Adrenal gland (tissue), 12 donors: Measurements from ENCODE around the gene OR9A2. TPM values are rescaled to one million over a fixed set of nuclear protein-coding genes. Genes with fewer than 3 reads are reported as not detected.

ENCODE experiments used
- DNase-seq, 7 donors: peaks; one replicate each; pipeline ENCODE4 v3.0.0-alpha.2; 2019 to 2020
- H3K27ac ChIP-seq, 5 donors: fragments of 200-600 bp; sonication (generic) in 4 of 5; 1 replicate in 3 of 5; 2 replicates in 2 of 5; pipeline versions ENCODE4 v1.5.1 to v1.8.0; 2016 to 2020; ENCODE audit warnings: mild to moderate bottlenecking in 1 of 5
- H3K27me3 ChIP-seq: fragments of 200-600 bp; 2 replicates; pipeline ENCODE4 v1.8.0; 2021
- H3K36me3 ChIP-seq, 2 donors: fragments of 200-600 bp; replicated peaks in 1 of 2; 1 replicate in 1 of 2; 2 replicates in 1 of 2; pipeline versions ENCODE4 v1.5.1 to v1.8.0; 2018 to 2022
- H3K4me1 ChIP-seq, 2 donors: fragments of 200-600 bp; replicated peaks in 1 of 2; 1 replicate in 1 of 2; 2 replicates in 1 of 2; pipeline versions ENCODE4 v1.5.1 to v1.8.0; 2018 to 2021
- H3K4me3 ChIP-seq, 4 donors: fragments of 200-600 bp; sonication (generic) in 3 of 4; one replicate each; pipeline ENCODE4 v1.5.1; 2016 to 2018
- H3K9me3 ChIP-seq, 3 donors: fragments of 200-600 bp; sonication (generic) in 1 of 3; replicated peaks in 1 of 3; 1 replicate in 2 of 3; 2 replicates in 1 of 3; pipeline versions ENCODE4 v1.5.1 to v1.8.0; 2016 to 2021
- CTCF ChIP-seq, 6 experiments: fragments of 450-650 bp in 4 of 6; fragments of 200-600 bp in 2 of 6; sonication (generic) in 1 of 6; IDR thresholded peaks; 1 replicate in 5 of 6; 2 replicates in 1 of 6; pipeline versions ENCODE4 v1.5.1 to v1.8.0; 2016 to 2021; ENCODE audit warnings: antibody characterized with exemption in 6 of 6, mild to moderate bottlenecking in 2 of 6, moderate library complexity in 1 of 6
- POLR2A ChIP-seq, 2 donors: fragments of 450-650 bp; IDR thresholded peaks; one replicate each; pipeline ENCODE4 v1.6.1; 2017; ENCODE audit warnings: antibody characterized with exemption in 2 of 2, mild to moderate bottlenecking in 2 of 2, moderate library complexity in 1 of 2
- WGBS, 4 donors: extraction: QIAGEN DNeasy Blood & Tissue Kit in 2 of 4; methylation state at CpG; one replicate each; pipeline versions ENCODE4 v1.1.5 to v1.1.7; 2013 to 2017; 5-methylcytosine and 5-hydroxymethylcytosine counted together
- intact Hi-C, 2 donors: fragments of 100-400 bp; cut with DNase I; formaldehyde crosslinking; loops; one replicate each; pipeline versions ENCODE4 v1.14.1 to v1.15.0; 2022 to 2023
- polyA plus RNA-seq, 3 donors: library from polyadenylated mRNA; stranded (reverse); fragments of 200-250 nt in 2 of 3; fragments of 350-450 nt in 1 of 3; fragmentation: Illumina TruSeq in 1 of 3; extraction: RNeasy Lipid Tissue Mini Kit (QIAGEN cat#74804) in 1 of 3; gene quantifications; one replicate each; pipeline ENCODE4 v1.2.3, GENCODE V29; 2013 to 2014
- total RNA-seq, 9 donors: library from RNA; depleted of rRNA in 4 of 9; stranded (reverse); fragments of >200 nt in 4 of 9; fragments of 120-200 nt in 1 of 9; fragmentation: NEBNext Ultra II Directional in 1 of 9; extraction: Animal tissue kit (Norgen Biotek cat#: 25700) in 1 of 9; gene quantifications; one replicate each; pipeline versions ENCODE4 v1.1.0 to v1.2.4, GENCODE V29; 2013 to 2023
- donor health status: healthy with polysubstance abuse.
- donor health status: Bipolar disorder and iron deficiency.
- donor health status: DM: yes; HTN: yes; CAD: no.
- donor health status: DM: no; HTN: no; CAD: no.
- donor health status: DM: no; HTN: no; CAD: no.
- donor health status: DM: yes; HTN: yes; CAD: no.

Gene OR9A2
- total and polyA plus RNA-seq, 12 donors = 0.78 TPM; not detected in 11

DNA sequence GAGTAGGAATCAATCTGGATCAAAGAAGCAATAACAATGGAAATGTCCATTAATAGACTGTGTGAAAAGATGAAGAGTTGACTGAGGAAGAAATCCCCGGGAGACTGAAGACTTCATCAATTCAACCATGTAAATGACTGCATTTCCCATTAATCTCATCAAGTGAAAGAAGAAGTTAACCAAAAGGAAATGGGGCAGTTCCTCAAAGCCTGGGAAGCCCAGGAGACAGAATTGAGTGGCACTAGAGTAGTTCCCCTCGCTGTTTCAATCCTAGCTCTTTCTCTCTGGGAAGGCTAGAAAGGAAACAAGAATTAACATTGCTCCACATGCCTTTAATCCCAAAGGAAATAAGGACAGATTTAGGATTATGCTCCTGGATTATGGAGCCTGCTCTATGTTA lies 20.4 kb upstream of the OR9A2 start:
- H3K27me3 ChIP-seq = no peaks in the 10 kb centered on the region
- H3K27ac ChIP-seq = no peak overlapping the region
- H3K4me1 ChIP-seq = no peaks in the 10 kb centered on the region
- 70 to 75% (median 73%) methylated on average over 2 of the region's 2 CpGs for WGBS, 4 donors
- TF ChIP-seq CTCF (IDR thresholded peaks at IDR 0.05) (no peak), POLR2A (IDR thresholded peaks at IDR 0.05) (no peak)
- H3K9me3 ChIP-seq = no peaks in the 10 kb centered on the region
- H3K36me3 ChIP-seq = no peaks in the 10 kb centered on the region
- no peak overlapping the region for H3K4me3 ChIP-seq
- no peak for DNase-seq
- intact Hi-C loops = no loop called here

GRCh38 chr7:143046426-143046851 lies 19.5 kb upstream of the OR9A2 start:
- no peaks in the 10 kb centered on the region for H3K9me3 ChIP-seq
- no peaks in the 10 kb centered on the region for H3K36me3 ChIP-seq
- 44 to 51% (median 47%) methylated on average over 3 of the region's 3 CpGs for WGBS, 4 donors
- TF ChIP-seq POLR2A (IDR thresholded peaks at IDR 0.05) (no peak), CTCF (IDR thresholded peaks at IDR 0.05) (no peak)
- H3K4me1 ChIP-seq = no peaks in the 10 kb centered on the region
- H3K27me3 ChIP-seq = no peaks in the 10 kb centered on the region
- no peak overlapping the region for H3K27ac ChIP-seq
- no peak overlapping the region for H3K4me3 ChIP-seq
- DNase-seq = no peak
- intact Hi-C loops = no loop called here

- TF ChIP-seq CTCF (IDR thresholded peaks at IDR 0.05) (no peak), POLR2A (IDR thresholded peaks at IDR 0.05) (no peak)
Measured at GRCh38 chr7:143043391-143043790, 16.5 kb upstream of the OR9A2 start.

DNA sequence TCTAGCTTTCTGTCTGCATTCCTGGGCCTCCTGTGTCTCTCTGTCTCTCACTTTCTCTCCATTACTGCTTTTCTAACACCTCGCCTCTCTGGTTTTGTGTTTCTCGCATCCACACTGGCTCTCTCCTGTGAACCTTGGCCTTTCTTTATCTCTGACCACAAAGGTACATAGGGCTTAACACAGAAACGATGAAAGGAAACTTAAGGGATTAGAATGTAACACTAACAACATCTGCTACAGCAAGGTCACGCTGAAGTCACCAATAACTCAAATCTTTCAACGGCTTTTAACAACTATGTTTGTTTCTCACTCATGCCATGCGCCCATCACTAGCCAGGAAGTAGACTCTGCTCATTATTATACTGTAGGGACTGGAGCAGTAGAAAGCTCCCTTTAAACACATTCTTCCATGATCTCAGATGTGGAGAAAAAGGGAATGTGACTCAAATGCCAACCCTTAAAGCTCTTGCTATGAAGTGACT lies 15.9 kb upstream of the OR9A2 start:
- H3K27ac ChIP-seq = no peak overlapping the region
- no peak for DNase-seq

More at GRCh38 chr7:143043391-143043790, 16.5 kb upstream of the OR9A2 start:
- intact Hi-C loops = no loop called here
- no peak for DNase-seq
- no peak overlapping the region for H3K27ac ChIP-seq
- 54 to 59% (median 57%) methylated on average over 2 of the region's 2 CpGs for WGBS, 4 donors
- H3K27me3 ChIP-seq = no peaks in the 10 kb centered on the region
- no peaks in the 10 kb centered on the region for H3K4me1 ChIP-seq
- no peaks in the 10 kb centered on the region for H3K9me3 ChIP-seq
- no peak overlapping the region for H3K4me3 ChIP-seq
- H3K36me3 ChIP-seq = no peaks in the 10 kb centered on the region

More for the DNA sequence above, 15.9 kb upstream of the OR9A2 start:
- Histone ChIP-seq H3K27me3 (no peaks in the 10 kb centered on the region), H3K9me3 (no peaks in the 10 kb centered on the region), H3K4me3 (no peak overlapping the region), H3K36me3 (no peaks in the 10 kb centered on the region), H3K4me1 (no peaks in the 10 kb centered on the region)
- no peak for TF ChIP-seq CTCF (IDR thresholded peaks at IDR 0.05)
- no peak for TF ChIP-seq POLR2A (IDR thresholded peaks at IDR 0.05)
- intact Hi-C loops = no loop called here
- WGBS, 4 donors = 50 to 67% (median 55%) methylated on average over 6 of the region's 6 CpGs
